ENCODE data around the gene POC1B.

Gene POC1B

GRCh38 chr12:89384807-89385206 is 141.0 kb downstream of the POC1B start:
- no peak for DNase-seq (ENCODE audit: low spot score)

DNA sequence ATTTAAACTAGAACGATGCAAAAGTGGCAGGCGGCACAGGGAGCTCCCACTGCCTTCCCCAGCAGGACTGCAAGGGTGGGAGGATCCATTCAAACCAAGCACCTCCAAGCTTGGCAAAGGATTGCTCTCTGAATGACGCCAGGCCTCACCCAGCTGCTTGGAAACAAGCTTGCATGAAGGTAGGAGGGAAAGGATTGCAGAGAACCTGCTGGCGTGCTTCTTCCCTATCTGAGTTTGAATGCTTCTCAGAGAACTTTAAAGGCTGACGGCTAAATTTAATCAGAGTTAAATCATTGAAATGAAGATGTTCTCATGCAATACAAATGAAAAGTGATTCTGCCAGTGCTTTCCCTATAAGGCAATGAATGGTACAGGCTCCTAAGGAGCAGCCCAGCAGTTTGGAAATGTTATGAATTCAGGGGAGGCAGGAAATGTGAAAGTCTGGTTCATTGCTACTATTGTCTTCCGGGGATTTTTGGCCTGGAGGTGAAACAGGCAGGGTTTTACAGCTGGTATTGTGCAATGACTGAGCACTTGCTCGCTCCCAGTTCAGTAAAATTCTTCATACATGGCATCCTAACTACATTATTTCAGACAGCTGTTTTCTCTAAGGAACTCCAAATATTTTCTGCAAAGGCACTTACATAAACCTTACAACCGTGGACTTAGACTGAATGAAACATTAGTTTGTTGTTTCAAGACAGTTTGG is 141.6 kb downstream of the POC1B start:
- no peak for DNase-seq (ENCODE audit: low spot score)

DNA sequence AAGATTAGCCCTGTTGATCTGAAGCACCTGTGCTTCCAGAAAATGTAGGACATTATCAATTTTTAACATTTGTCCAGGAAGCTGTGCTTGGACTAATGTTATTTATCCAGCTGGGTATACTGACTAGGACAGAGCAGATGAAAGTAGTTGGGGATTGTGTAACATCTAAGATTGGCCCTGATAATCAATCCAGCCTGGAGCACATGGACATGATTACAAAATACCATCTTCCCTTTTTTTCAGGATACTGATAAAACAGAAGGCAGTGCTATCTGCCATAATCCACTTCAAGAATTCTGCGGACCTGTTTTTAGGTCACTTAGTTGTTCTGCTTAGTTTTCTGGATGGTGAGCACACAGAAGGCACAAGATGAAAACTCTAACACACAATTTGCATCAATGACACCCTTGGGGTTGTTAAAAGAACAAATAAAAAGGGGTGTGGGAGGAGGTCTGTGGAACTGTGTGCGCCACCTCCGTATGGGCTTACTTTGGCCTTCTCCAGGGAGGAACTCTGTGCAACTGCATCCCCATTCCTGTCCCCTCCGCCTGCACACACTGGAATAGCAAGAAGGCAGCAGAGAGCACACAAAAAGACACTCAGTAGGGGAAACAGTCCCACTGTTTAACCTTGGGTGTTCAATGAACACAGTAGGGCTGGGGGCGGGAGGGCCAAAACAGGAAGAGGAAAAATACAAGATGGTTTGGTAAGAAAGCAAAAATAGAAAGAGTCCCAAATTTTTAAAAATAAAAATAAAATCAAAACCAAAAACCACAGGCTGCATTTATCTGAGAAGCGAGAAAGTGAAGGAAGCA is 142.4 kb downstream of the POC1B start:
- no peak for DNase-seq (ENCODE audit: low spot score)

GRCh38 chr12:89382328-89382727 is 143.5 kb downstream of the POC1B start:
- DNase-seq (ENCODE audit: low spot score), result no peak

DNA sequence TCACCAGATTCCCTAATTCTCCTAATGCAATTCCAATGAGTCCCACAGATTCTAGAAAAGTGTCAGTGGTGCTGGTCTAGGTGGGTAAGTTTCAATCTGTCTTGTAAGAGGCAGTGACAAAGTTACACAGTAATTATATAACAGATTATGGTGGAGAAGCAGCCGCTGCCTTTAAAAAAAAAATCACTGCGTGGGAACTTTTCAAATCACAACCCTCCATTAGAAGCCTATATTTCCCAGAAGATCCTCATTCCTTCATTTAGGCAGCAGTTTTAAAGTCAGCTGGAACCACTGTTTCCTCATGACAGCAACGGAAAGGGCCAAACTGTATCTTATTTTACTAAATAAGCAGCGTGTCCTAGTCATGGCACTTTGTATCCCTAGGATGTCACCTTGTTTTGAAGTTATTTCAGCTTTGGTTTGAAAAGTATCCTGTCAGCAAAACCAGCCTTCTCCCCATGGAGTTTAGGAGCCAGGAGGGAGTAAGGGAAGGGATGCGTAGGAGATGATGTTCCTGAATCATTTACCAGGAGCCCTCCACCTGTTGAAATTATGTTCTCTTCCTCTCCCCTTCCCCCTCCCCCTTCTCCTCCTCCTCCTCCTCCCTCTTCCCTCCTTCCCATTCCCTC is 145.9 kb downstream of the POC1B start:
- DNase-seq (ENCODE audit: low spot score), result no peak

DNA sequence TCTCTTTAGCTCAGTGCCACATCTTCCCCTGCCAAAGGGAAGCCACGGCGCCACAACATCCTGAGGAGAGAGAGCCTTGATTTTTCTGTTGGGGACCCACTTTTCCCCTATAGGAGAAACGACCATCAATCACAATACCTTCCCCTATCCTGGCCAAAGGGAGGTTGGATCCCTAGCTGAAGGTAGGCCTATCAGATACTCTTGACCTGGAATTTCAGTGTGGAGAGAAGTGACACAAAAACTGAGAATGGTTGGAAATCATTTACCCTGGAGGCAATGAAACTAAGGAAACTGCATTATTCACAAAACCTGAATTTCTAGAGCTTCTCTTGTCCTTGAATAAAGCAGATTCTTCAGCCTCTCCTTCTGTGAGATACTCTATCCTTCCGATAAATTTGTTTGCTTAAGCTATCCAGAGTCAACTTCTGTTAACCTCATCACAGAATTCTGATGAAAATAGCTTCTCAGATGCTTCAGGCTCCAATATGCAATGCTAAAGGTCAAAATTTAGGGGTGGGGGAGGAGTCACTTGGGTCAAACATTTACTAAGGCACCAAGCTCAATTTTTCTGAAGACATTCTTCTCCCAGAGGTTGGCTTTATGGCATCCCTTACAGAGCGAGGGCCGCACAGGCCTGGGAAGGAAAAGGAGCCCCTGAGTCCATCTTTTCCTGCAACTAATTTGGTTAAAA is 146.6 kb downstream of the POC1B start:
- no peak for DNase-seq (ENCODE audit: low spot score)

GRCh38 chr12:89376844-89377243 is 149.0 kb downstream of the POC1B start:
- no peak for DNase-seq (ENCODE audit: low spot score)

- no peak for DNase-seq (ENCODE audit: low spot score)
Observed at GRCh38 chr12:89376202-89376529, 149.7 kb downstream of the POC1B start.

DNA sequence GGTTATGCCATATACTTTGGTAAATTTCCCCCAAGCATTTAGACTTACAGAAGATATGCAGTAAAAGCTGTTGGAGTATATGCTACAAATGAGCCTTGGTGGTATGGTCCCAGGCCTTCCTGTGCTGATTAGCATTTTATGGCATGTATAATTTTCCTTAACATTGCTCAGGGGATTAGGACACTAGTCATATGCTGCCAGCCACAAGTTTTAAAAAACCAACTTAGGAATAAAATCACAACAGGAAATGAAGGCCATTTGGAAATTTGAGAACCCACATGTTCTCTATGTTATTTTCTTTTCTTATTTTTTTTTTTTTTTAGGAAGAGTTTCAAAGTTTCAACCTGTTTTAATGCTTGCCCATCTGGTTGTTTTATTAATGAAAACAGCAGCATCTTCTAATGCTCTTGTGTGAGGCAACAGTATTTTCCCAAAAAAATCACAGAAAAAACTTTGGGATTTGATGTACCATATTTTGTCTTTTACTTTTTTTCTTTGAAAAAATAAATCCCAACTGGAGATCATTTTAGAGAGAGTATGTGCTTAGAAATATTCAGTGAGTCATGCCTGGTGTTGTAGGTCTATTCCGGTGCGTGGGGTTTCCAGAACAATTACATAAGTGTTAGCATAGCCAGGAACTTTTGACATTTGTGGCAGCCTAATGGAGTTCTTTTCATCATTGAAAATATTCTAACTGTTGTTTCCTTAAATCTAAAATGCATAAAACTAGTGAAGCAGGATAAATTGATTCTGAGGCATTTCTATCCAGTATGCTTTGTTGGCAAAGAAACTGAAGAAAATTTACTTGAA is 151.9 kb downstream of the POC1B start:
- DNase-seq (ENCODE audit: low spot score), result no peak

DNA sequence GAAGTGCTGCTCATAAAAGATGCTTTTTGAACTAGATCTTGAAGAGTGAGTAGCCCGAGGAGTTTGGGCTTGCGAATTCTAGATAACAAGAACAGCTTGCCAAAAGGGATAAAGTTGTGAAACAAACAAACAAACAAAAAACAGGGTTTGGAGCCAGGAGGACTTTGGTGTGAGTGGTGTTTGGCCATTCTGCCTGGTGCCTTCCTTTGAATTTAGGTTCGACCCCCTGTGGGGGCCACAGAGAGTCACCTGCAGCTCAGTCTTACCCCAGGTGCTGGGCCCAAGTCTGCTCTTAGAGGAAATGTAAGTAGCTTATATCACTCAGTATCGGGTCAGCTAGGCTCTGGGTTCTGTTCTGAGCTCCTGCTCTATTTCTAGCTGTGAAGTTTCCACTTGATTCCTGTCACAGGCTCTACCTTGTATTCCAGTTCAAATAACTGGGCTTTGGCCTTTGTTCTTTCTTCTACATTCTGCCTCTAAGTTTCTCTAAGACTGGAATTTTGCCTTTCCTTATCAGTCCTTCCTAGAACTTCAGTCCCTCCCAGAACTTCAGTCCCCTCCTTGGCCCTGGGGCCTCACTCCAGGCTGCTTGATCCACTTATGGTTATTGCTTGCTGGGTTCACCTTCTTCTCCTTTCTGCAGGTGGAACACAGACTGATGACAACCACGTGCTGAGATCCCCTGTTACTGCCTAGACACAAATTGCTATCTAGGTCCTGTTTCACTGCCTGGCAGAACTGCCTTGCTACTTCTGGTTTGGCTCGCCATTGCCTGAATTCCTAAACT is 153.1 kb downstream of the POC1B start:
- no peak for DNase-seq (ENCODE audit: low spot score)

GRCh38 chr12:89370850-89371249 is 155.0 kb downstream of the POC1B start:
- DNase-seq (ENCODE audit: low spot score), result no peak

DNA sequence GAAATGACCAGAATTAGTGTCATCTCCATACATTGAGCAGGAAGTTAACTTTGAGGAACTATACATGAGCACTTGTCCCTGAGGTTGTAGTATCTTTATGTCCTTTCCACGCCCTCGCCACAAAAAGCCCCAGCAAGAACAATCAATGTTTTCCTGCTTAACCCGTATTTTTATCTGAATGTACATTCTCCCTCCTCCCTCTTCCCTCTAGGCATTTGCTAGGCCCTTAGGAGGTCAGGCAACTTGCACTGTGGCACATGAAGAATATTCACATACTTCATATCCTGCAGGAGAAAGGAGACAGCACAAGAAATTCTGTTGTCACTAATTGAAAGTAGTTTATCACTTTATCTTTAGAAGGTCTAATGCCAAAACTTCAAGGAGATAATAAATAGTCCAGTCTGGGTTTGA is 155.4 kb downstream of the POC1B start:
- no peak for DNase-seq (ENCODE audit: low spot score)
